HG02763 (cell line): ENCODE results near the gene KDM6B.

Source experiments
- ATAC-seq: cut with Tn5 transposase; IDR thresholded peaks from one replicate; pipeline ENCODE4 v1.9.1; 2021; ENCODE audit warnings: mild to moderate bottlenecking, moderate library complexity; ENCODE audit not compliant: unreplicated experiment

The KDM6B gene

DNA sequence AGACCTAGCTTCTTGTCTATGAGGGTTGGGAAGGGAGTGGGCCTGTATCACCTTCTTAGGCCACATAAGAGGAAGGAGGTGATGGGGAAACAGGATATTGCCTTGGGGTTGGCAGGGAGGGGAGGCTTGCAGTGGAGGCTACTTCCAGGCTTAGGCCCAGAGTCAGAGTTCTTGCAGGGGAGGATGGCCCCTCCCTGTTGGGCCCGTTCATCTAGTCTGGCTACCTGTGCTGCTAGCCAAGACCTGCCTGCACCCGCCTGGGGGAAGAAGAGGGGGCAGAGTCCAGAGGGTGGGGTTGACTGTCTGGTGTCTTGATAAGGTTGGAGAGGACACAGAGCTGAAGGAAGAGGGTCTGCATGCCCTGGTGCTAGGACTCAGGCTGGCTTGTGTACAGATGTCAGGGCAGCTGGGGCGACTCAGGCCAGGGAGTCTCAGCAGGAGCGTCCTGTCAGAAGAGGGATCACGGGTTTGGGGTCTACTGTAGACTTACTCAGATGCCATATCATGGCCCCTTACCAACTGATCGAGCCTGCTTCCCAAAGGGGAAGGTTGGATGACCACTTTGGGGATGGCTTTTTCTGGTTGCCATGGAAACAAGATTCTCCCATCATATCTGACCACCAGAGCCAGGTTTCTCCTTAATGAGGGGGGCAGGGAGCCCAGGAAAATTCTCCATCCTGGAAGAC, 5.3 kb downstream of the KDM6B start:
- ATAC-seq: no peak

- ATAC-seq: no peak
These were observed 5.9 kb downstream of the KDM6B start for GRCh38 chr17:7839876-7840261.

DNA sequence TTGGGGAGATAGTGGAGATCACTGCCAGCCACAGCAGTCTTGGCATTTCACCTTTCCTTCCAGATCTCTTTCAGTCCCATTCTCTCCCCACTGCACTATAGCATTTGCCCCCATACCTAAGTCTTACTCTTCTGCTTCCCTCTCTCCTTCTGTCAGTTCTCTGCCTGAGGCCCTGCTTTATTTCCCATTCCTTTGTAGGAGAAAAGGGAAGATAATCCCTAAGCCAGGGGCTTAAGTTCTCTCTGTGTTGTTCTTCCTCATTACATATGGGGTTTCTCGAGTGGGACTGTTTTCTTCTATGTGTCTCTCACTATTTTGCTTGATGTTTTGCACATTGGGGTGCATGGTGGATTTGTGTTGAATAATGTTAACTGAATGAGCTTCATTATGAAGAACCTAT, 6.4 kb downstream of the KDM6B start:
- no peak for ATAC-seq

DNA sequence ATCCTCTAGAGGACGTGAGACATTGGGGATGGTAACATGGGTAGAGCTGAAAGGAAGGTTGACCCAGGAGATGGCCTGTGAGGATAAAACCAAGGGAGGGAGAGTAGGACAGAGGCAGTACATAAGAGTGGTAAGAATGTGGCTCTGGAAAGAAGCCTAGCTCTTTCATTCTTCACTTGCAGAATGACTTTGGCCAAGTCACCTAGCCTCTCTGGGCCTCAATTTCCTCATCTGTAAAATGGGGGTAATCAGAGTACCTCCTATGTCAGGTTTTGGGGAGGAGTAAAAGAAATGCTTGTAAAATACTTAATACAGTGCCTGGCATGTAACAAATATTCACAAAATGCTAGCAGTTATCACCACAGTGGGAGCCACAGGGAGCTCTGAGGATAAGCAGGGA, 6.9 kb downstream of the KDM6B start:
- ATAC-seq: no peak

GRCh38 chr17:7841396-7841914, 7.4 kb downstream of the KDM6B start:
- peak; percentile 3 for ATAC-seq

DNA sequence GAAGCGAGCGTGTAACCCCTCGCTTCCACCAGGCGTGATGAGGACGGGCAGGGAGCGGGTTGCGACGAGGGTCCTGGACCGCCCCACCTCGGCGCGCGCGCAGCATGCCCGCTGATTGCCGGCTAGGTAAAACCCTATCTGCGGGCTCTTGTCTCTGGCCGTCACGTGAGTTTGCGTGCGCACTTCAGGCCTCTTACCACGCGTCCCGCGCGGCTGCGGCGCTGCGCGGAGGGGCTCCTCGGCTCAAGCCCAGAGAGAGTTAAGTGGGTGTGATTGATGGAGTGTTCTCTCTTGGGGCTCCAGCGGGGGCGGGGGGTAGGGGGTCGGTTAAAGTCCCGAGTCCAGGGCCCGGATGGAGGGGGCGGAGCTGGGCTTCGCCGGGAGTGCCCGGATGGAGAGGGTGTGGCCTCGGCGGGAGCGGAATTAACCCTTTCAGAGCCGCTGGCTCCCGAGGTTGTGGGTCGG, 7.9 kb downstream of the KDM6B start:
- ATAC-seq: peak; percentile 27

DNA sequence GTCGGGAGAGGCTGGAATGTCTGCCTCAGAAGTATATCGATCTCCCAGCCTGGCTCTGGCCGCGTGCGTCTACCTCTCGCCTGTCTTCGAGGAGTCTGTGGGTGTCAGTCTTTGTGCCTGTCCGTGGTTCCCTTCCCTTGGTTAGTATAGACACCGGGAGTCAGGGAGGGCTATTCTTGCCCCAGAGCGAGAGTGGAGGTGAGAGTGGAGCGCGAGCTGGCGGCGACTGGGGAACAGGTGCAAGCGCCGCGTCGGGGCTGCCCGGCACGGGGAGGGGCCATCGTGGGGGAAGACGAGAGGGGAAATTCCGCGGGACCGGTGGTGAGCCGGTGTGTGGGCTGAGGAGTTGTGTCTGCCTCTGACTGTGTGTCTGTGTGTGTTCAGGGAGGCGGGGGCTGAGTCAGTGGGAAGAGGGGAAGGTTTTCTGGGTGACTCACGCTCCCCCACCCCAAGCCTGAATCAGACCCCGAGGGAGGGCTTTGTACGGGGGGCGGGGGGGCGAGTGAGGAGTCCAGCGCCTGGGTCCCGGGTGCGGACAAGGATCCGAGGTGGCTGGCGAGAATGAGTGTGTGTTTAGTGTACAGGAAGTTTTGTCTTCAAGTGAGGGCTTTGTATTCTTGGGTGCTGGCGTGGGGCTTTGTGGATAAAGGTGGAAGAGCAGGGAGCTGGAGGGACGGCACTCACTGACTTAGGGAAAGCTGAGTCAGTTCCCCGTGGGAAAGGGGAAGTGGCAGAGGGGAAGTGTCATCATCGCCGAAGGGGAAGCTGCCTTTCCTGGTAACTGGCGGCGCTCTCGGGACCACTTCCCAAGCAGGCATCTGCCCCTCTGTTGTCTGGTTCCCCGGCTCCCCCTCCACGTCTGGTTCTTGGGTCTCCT, 8.6 kb downstream of the KDM6B start:
- ATAC-seq: peak; percentile 29

DNA sequence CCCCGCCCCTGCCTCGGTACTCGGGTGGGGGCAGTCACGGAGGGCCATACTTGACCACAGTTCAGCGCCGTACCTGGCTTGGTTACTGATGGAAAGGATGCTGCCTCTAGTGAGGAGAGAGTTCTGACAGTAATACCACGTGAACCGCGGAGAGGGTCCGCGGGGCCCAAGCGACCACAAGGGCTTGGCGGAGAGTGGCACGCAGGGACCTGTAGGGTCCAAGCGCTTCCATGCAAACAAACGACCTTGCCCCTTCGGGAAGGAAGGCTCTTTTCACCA, 9.2 kb downstream of the KDM6B start:
- ATAC-seq: peak; percentile 1

DNA sequence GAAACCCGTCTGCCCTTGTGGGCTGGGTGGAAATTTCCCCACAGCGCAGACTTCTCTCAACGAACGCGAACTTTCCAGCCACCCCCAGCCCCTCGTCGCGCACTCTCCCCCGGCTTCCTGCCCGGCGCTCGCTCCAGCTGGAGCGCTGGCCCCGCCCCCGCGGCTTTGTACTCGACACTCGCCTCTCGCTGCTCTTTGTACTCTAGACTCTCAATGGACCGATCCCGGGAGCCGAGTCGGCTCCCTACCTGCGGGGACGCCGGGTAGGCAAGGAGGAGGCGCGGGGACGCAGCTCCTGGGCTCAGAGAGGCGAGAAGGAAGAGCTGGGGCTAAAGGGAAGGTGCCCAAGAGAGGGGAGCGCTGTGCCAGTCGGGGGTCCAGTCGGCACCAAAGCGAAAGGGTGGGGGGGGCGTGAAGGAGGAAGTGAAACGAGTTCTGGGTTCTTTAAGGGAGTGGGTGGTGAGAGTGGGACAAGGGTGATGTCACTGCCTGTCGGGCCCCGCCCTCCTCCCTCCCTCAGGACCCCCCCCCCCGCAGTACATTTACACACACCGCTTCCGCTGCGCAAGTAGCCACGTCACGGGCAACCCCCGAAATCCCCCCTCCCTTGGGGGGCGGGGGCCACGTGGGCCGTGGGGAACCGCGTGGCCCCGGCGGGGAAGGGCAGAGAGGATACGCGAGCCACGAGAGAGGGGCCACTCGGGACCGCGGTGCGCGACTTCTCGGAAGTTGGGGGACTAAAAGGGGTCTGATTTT, 9.7 kb downstream of the KDM6B start:
- ATAC-seq: peak; percentile 31

- ATAC-seq: peak; percentile 39
These were observed 10.5 kb downstream of the KDM6B start for GRCh38 chr17:7844292-7845154.

- ATAC-seq: no peak
These were observed 11.5 kb downstream of the KDM6B start for GRCh38 chr17:7845359-7846062.

GRCh38 chr17:7846063-7846735, 12.2 kb downstream of the KDM6B start:
- no peak for ATAC-seq

- no peak for ATAC-seq
These were observed 13.0 kb downstream of the KDM6B start for GRCh38 chr17:7846765-7847661.

DNA sequence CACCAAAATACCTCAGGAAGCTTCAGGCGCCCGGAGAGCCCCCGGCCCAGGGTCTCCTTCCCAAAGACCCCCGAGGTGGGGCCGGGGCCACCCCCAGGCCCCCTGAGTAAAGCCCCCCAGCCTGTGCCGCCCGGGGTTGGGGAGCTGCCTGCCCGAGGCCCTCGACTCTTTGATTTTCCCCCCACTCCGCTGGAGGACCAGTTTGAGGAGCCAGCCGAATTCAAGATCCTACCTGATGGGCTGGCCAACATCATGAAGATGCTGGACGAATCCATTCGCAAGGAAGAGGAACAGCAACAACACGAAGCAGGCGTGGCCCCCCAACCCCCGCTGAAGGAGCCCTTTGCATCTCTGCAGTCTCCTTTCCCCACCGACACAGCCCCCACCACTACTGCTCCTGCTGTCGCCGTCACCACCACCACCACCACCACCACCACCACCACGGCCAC, 14.1 kb downstream of the KDM6B start:
- no peak for ATAC-seq

- no peak for ATAC-seq
These were observed 14.7 kb downstream of the KDM6B start for GRCh38 chr17:7848739-7849129.

DNA sequence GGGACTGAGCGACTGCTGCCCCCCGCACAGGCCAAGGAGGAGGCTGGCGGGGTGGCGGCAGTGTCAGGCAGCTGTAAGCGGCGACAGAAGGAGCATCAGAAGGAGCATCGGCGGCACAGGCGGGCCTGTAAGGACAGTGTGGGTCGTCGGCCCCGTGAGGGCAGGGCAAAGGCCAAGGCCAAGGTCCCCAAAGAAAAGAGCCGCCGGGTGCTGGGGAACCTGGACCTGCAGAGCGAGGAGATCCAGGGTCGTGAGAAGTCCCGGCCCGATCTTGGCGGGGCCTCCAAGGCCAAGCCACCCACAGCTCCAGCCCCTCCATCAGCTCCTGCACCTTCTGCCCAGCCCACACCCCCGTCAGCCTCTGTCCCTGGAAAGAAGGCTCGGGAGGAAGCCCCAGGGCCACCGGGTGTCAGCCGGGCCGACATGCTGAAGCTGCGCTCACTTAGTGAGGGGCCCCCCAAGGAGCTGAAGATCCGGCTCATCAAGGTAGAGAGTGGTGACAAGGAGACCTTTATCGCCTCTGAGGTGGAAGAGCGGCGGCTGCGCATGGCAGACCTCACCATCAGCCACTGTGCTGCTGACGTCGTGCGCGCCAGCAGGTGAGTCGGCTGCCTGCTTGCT, 15.2 kb downstream of the KDM6B start:
- ATAC-seq: no peak

- ATAC-seq: no peak
These were observed 15.9 kb downstream of the KDM6B start for GRCh38 chr17:7849751-7850504.
